HG02981 (cell line): ENCODE measurements around the gene AGTRAP.

Experiments used
- ATAC-seq: cut with Tn5 transposase; IDR thresholded peaks from one replicate; pipeline ENCODE4 v1.9.1; 2021; ENCODE audit warnings: mild to moderate bottlenecking, moderate library complexity; ENCODE audit not compliant: unreplicated experiment

Gene AGTRAP

GRCh38 chr1:11705596-11705995 lies 30.3 kb upstream of the AGTRAP start:
- no peak for ATAC-seq

GRCh38 chr1:11706292-11706691 lies 29.6 kb upstream of the AGTRAP start:
- no peak for ATAC-seq

GRCh38 chr1:11707621-11708276 lies 28.2 kb upstream of the AGTRAP start:
- ATAC-seq: no peak

GRCh38 chr1:11708554-11709350 lies 27.2 kb upstream of the AGTRAP start:
- no peak for ATAC-seq

- ATAC-seq: no peak
These were observed 24.4 kb upstream of the AGTRAP start for GRCh38 chr1:11711490-11711889.

GRCh38 chr1:11712285-11712684 lies 23.7 kb upstream of the AGTRAP start:
- ATAC-seq: no peak

GRCh38 chr1:11713095-11713494 lies 22.8 kb upstream of the AGTRAP start:
- no peak for ATAC-seq

GRCh38 chr1:11714831-11715575 lies 20.9 kb upstream of the AGTRAP start:
- ATAC-seq: no peak

GRCh38 chr1:11719313-11720032 lies 16.5 kb upstream of the AGTRAP start:
- ATAC-seq: peak; percentile 52

- no peak for ATAC-seq
These were observed 15.9 kb upstream of the AGTRAP start for GRCh38 chr1:11720033-11720376.

GRCh38 chr1:11720525-11720924 lies 15.4 kb upstream of the AGTRAP start:
- no peak for ATAC-seq

GRCh38 chr1:11721311-11721710 lies 14.6 kb upstream of the AGTRAP start:
- ATAC-seq: no peak

GRCh38 chr1:11722538-11722937 lies 13.4 kb upstream of the AGTRAP start:
- no peak for ATAC-seq

GRCh38 chr1:11725616-11726015 lies 10.3 kb upstream of the AGTRAP start:
- ATAC-seq: no peak

- no peak for ATAC-seq
These were observed 8.8 kb upstream of the AGTRAP start for GRCh38 chr1:11727119-11727518.

- no peak for ATAC-seq
These were observed 7.7 kb upstream of the AGTRAP start for GRCh38 chr1:11728126-11728806.

- ATAC-seq: no peak
These were observed 6.8 kb upstream of the AGTRAP start for GRCh38 chr1:11729155-11729497.

GRCh38 chr1:11729498-11730428 lies 6.2 kb upstream of the AGTRAP start:
- no peak for ATAC-seq

GRCh38 chr1:11730429-11730891 lies 5.5 kb upstream of the AGTRAP start:
- no peak for ATAC-seq
